Stimulated activated CD8-positive, alpha-beta memory T cell treated with anti-CD3 and anti-CD28 coated beads, Interleukin-4, amount 100 ng/mL, for 4 hours (primary cell): ENCODE data around the gene CEP104.

Experiments
- DNase-seq, 2 donors: peaks; one replicate each; pipeline ENCODE4 v3.0.0-alpha.2; 2020; ENCODE audit warnings: low read depth in 2 of 2, low spot score in 1 of 2

The CEP104 gene

GRCh38 chr1:3869751-3870301 lies 12.8 kb upstream of the CEP104 start:
- DNase-seq, result no peak

- DNase-seq, result no peak
Observed at GRCh38 chr1:3868464-3869006, 11.5 kb upstream of the CEP104 start.

GRCh38 chr1:3865606-3866160 lies 8.7 kb upstream of the CEP104 start:
- no peak for DNase-seq

GRCh38 chr1:3864884-3865283 lies 7.9 kb upstream of the CEP104 start:
- DNase-seq, result no peak

- no peak for DNase-seq
Observed at GRCh38 chr1:3863231-3863935, 6.4 kb upstream of the CEP104 start.

GRCh38 chr1:3858231-3858981 lies 1.4 kb upstream of the CEP104 start:
- no peak for DNase-seq

GRCh38 chr1:3857791-3858129 lies 749 bp upstream of the CEP104 start:
- no peak for DNase-seq

GRCh38 chr1:3852711-3853485 lies 4.1 kb downstream of the CEP104 start:
- no peak for DNase-seq

GRCh38 chr1:3852091-3852490 lies 4.9 kb downstream of the CEP104 start:
- no peak for DNase-seq

GRCh38 chr1:3851292-3851691 lies 5.7 kb downstream of the CEP104 start:
- DNase-seq, result no peak

- no peak for DNase-seq
Observed at GRCh38 chr1:3850857-3851256, 6.2 kb downstream of the CEP104 start.

- no peak for DNase-seq
Observed at GRCh38 chr1:3847081-3847480, 9.9 kb downstream of the CEP104 start.

GRCh38 chr1:3846541-3846940 lies 10.5 kb downstream of the CEP104 start:
- DNase-seq, result no peak

- no peak for DNase-seq
Observed at GRCh38 chr1:3842912-3843311, 14.1 kb downstream of the CEP104 start.

- DNase-seq, result no peak
Observed at GRCh38 chr1:3841491-3841890, 15.5 kb downstream of the CEP104 start.

- no peak for DNase-seq
Observed at GRCh38 chr1:3838788-3839187, 18.2 kb downstream of the CEP104 start.

- DNase-seq, result no peak
Observed at GRCh38 chr1:3837685-3838084, 19.3 kb downstream of the CEP104 start.

- no peak for DNase-seq
Observed at GRCh38 chr1:3837200-3837599, 19.8 kb downstream of the CEP104 start.

- DNase-seq, result no peak
Observed at GRCh38 chr1:3836421-3836820, 20.6 kb downstream of the CEP104 start.

- DNase-seq, result no peak
Observed at GRCh38 chr1:3834701-3835100, 22.3 kb downstream of the CEP104 start.

GRCh38 chr1:3831689-3832088 lies 25.3 kb downstream of the CEP104 start:
- no peak for DNase-seq
